Liver (tissue), 9 donors: ENCODE results near the gene CYP24A1. TPM values are rescaled to one million over a fixed set of nuclear protein-coding genes. Genes with fewer than 3 reads are reported as not detected.

Source experiments
- DNase-seq: peaks from one replicate; pipeline ENCODE4 v3.0.0-alpha.2; 2017; ENCODE audit warnings: low spot score
- H3K27ac ChIP-seq, 2 donors: one replicate each; pipeline ENCODE4 v1.7.0; 2013; ENCODE audit warnings: inconsistent platforms in 2 of 2, low read length in 2 of 2, control low read depth in 1 of 2, low read depth in 1 of 2, mild to moderate bottlenecking in 1 of 2
- H3K27me3 ChIP-seq, 4 donors: one replicate each; pipeline versions ENCODE4 v1.6.1 to v1.7.0; 2013; ENCODE audit warnings: low read length in 3 of 4, inconsistent platforms in 1 of 4, mild to moderate bottlenecking in 1 of 4, moderate library complexity in 1 of 4; ENCODE audit not compliant: control insufficient read depth in 4 of 4, insufficient read depth in 4 of 4
- H3K36me3 ChIP-seq, 4 donors: one replicate each; pipeline versions ENCODE4 v1.6.1 to v1.7.0; 2013; ENCODE audit warnings: low read length in 3 of 4, mild to moderate bottlenecking in 3 of 4, low read depth in 1 of 4, moderate library complexity in 1 of 4; ENCODE audit not compliant: control insufficient read depth in 4 of 4, insufficient read depth in 3 of 4
- H3K4me1 ChIP-seq, 4 donors: one replicate each; pipeline versions ENCODE4 v1.6.1 to v1.7.0; 2013; ENCODE audit warnings: low read length in 3 of 4, mild to moderate bottlenecking in 3 of 4, moderate library complexity in 1 of 4; ENCODE audit not compliant: control insufficient read depth in 4 of 4, insufficient read depth in 4 of 4
- H3K4me3 ChIP-seq, 3 donors: one replicate each; pipeline versions ENCODE4 v1.6.1 to v1.7.0; 2013; ENCODE audit warnings: low read length in 3 of 3, control low read depth in 1 of 3, low read depth in 1 of 3, mild to moderate bottlenecking in 1 of 3
- H3K9ac ChIP-seq, 2 donors: one replicate each; pipeline ENCODE4 v1.7.0; 2013; ENCODE audit warnings: low read length in 2 of 2, mild to moderate bottlenecking in 2 of 2, moderate library complexity in 2 of 2, control low read depth in 1 of 2, low read depth in 1 of 2
- H3K9me3 ChIP-seq, 4 donors: one replicate each; pipeline versions ENCODE4 v1.6.1 to v1.7.0; 2013; ENCODE audit warnings: low read length in 3 of 4; ENCODE audit not compliant: control insufficient read depth in 4 of 4
- CTCF ChIP-seq: fragments of 150-350 bp; IDR thresholded peaks from 2 replicates; pipeline ENCODE4 v1.5.1; 2017; ENCODE audit warnings: improper control_type of control experiment, low read depth, low read length; ENCODE audit not compliant: missing input control
- EGR1 ChIP-seq, 2 donors: IDR thresholded peaks; 2 replicates each; pipeline ENCODE4 v1.6.1; 2016 to 2018; ENCODE audit warnings: antibody characterized with exemption in 2 of 2, low read depth in 2 of 2
- FOXA1 ChIP-seq: IDR thresholded peaks from 2 replicates; pipeline ENCODE4 v1.6.1; 2016; ENCODE audit warnings: antibody characterized with exemption
- FOXA2 ChIP-seq: IDR thresholded peaks from 2 replicates; pipeline ENCODE4 v1.6.1; 2016; ENCODE audit warnings: antibody characterized with exemption
- GABPA ChIP-seq, 2 donors: IDR thresholded peaks in 1 of 2; conservative IDR thresholded peaks in 1 of 2; 2 replicates each; pipeline ENCODE4 v1.6.1; 2016; ENCODE audit warnings: antibody characterized with exemption in 2 of 2, mild to moderate bottlenecking in 1 of 2, moderate library complexity in 1 of 2
- HNF4A ChIP-seq, 2 donors: conservative IDR thresholded peaks; 2 replicates each; pipeline ENCODE4 v1.6.1; 2016; ENCODE audit warnings: antibody characterized with exemption in 2 of 2, mild to moderate bottlenecking in 2 of 2
- JUND ChIP-seq, 2 donors: IDR thresholded peaks; 2 replicates each; pipeline ENCODE4 v1.6.1; 2016; ENCODE audit warnings: antibody characterized with exemption in 2 of 2
- MAX ChIP-seq: IDR thresholded peaks from 2 replicates; pipeline ENCODE4 v1.6.1; 2016; ENCODE audit warnings: antibody characterized with exemption
- NR2F2 ChIP-seq: IDR thresholded peaks from 2 replicates; pipeline ENCODE4 v1.6.1; 2016; ENCODE audit warnings: antibody characterized with exemption
- RAD21 ChIP-seq, 2 donors: IDR thresholded peaks; 2 replicates each; pipeline ENCODE4 v1.6.1; 2016; ENCODE audit warnings: antibody characterized with exemption in 2 of 2, mild to moderate bottlenecking in 2 of 2
- RXRA ChIP-seq, 2 donors: IDR thresholded peaks; 2 replicates each; pipeline ENCODE4 v1.6.1; 2017 to 2018; ENCODE audit warnings: antibody characterized with exemption in 2 of 2, mild to moderate bottlenecking in 1 of 2
- SP1 ChIP-seq: IDR thresholded peaks from 2 replicates; pipeline ENCODE4 v1.6.1; 2018; ENCODE audit warnings: antibody characterized with exemption, mild to moderate bottlenecking
- TAF1 ChIP-seq: conservative IDR thresholded peaks from 2 replicates; pipeline ENCODE4 v1.6.1; 2016; ENCODE audit warnings: antibody characterized with exemption, mild to moderate bottlenecking
- YY1 ChIP-seq: IDR thresholded peaks from 2 replicates; pipeline ENCODE4 v1.6.1; 2016; ENCODE audit warnings: antibody characterized with exemption, mild to moderate bottlenecking
- WGBS: extraction: QIAGEN DNeasy Blood & Tissue Kit; methylation state at CpG from one replicate; pipeline ENCODE4 v1.1.7; 2013; 5-methylcytosine and 5-hydroxymethylcytosine counted together
- polyA plus RNA-seq, 2 donors: library from polyadenylated mRNA; stranded (reverse) in 1 of 2; unstranded in 1 of 2; fragments of 200-250 nt in 1 of 2; fragments of >200 nt in 1 of 2; fragmentation: Nextera tagmentation in 1 of 2; extraction: Ambion mirVana in 1 of 2; gene quantifications; one replicate each; pipeline versions ENCODE4 v1.2.1 to v1.2.3, GENCODE V29; 2013 to 2015
- total RNA-seq, 2 donors: library from RNA; depleted of rRNA; stranded (reverse); fragments of >200 nt; gene quantifications; one replicate each; pipeline ENCODE4 v1.2.3, GENCODE V29; 2014
- TF ChIP-seq, protein P1 (sequence below): IDR thresholded peaks from 2 replicates; pipeline ENCODE4 v1.6.1; 2016; ENCODE audit warnings: antibody characterized with exemption
- TF ChIP-seq, protein P2 (sequence below): IDR thresholded peaks from 2 replicates; pipeline ENCODE4 v1.6.1; 2016; ENCODE audit warnings: antibody characterized with exemption
- TF ChIP-seq, protein P3 (sequence below): IDR thresholded peaks from 2 replicates; pipeline ENCODE4 v1.6.1; 2016; ENCODE audit warnings: antibody characterized with exemption, mild to moderate bottlenecking
- donor health status: healthy.
- donor health status: healthy.
- donor health status: healthy.
- donor health status: healthy.
- donor health status: healthy.

CYP24A1 gene
- total and polyA plus RNA-seq, 4 donors = not detected

DNA sequence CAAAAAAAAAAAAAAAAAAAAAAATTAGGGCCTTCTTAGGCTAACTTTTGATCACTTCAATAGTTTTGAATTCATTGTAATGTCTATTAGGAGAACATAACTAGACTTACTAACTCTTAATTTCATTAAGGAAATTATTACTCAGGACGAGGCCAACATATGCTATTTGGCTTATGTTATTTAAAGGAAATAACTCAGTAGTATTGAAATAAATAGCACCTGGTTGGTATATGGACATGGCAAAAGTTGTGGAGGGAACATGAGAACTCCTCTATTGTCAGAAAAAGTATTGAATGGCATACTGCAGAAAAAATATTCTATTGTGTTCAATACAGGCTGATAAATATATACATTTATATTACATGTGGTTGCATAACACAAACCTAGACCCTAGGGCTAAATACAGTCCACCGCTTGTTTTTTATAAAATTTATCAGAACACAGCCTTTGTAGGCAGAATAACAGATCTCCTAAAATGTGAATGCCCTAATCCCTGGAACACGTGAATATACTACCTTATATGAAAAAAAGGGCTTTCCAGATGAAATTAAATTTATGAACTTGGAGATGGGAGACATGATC, 18.0 kb downstream of the CYP24A1 start:
- no peaks in the 10 kb centered on the region for H3K9me3 ChIP-seq
- H3K27me3 ChIP-seq = no peaks in the 10 kb centered on the region
- H3K9ac ChIP-seq = no peak overlapping the region
- no peak overlapping the region for H3K27ac ChIP-seq
- no peaks in the 10 kb centered on the region for H3K36me3 ChIP-seq
- H3K4me1 ChIP-seq = peaks cover 0 to 4% (median 0%) of the 10 kb centered on the region in 4 donors
- WGBS = 91% methylated on average over 3 of the region's 3 CpGs
- H3K4me3 ChIP-seq = no peak overlapping the region
- TF ChIP-seq FOXA1 (no peak), YY1 (no peak), EGR1 (IDR thresholded peaks at IDR 0.05; ENCODE audit: low read depth in 2 of 2) (no peak), CTCF (no peak), SP1 (no peak), RXRA (IDR thresholded peaks at IDR 0.05) (no peak), RAD21 (IDR thresholded peaks at IDR 0.05) (no peak), TAF1 (no peak), JUND (IDR thresholded peaks at IDR 0.05) (no peak), GABPA (IDR thresholded peaks at IDR 0.05 in 1 of 2, conservative IDR thresholded peaks at IDR 0.05 in 1 of 2) (no peak), HNF4A (conservative IDR thresholded peaks at IDR 0.05) (no peak), FOXA2 (no peak), MAX (no peak), NR2F2 (no peak)
- TF ChIP-seq, protein P1, sequence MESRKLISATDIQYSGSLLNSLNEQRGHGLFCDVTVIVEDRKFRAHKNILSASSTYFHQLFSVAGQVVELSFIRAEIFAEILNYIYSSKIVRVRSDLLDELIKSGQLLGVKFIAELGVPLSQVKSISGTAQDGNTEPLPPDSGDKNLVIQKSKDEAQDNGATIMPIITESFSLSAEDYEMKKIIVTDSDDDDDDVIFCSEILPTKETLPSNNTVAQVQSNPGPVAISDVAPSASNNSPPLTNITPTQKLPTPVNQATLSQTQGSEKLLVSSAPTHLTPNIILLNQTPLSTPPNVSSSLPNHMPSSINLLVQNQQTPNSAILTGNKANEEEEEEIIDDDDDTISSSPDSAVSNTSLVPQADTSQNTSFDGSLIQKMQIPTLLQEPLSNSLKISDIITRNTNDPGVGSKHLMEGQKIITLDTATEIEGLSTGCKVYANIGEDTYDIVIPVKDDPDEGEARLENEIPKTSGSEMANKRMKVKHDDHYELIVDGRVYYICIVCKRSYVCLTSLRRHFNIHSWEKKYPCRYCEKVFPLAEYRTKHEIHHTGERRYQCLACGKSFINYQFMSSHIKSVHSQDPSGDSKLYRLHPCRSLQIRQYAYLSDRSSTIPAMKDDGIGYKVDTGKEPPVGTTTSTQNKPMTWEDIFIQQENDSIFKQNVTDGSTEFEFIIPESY = no peak
- TF ChIP-seq, protein P2, sequence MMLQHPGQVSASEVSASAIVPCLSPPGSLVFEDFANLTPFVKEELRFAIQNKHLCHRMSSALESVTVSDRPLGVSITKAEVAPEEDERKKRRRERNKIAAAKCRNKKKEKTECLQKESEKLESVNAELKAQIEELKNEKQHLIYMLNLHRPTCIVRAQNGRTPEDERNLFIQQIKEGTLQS = no peak
- TF ChIP-seq, protein P3, sequence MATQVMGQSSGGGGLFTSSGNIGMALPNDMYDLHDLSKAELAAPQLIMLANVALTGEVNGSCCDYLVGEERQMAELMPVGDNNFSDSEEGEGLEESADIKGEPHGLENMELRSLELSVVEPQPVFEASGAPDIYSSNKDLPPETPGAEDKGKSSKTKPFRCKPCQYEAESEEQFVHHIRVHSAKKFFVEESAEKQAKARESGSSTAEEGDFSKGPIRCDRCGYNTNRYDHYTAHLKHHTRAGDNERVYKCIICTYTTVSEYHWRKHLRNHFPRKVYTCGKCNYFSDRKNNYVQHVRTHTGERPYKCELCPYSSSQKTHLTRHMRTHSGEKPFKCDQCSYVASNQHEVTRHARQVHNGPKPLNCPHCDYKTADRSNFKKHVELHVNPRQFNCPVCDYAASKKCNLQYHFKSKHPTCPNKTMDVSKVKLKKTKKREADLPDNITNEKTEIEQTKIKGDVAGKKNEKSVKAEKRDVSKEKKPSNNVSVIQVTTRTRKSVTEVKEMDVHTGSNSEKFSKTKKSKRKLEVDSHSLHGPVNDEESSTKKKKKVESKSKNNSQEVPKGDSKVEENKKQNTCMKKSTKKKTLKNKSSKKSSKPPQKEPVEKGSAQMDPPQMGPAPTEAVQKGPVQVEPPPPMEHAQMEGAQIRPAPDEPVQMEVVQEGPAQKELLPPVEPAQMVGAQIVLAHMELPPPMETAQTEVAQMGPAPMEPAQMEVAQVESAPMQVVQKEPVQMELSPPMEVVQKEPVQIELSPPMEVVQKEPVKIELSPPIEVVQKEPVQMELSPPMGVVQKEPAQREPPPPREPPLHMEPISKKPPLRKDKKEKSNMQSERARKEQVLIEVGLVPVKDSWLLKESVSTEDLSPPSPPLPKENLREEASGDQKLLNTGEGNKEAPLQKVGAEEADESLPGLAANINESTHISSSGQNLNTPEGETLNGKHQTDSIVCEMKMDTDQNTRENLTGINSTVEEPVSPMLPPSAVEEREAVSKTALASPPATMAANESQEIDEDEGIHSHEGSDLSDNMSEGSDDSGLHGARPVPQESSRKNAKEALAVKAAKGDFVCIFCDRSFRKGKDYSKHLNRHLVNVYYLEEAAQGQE = no peak
- no peak for DNase-seq
